HCT116 (cell line): ENCODE measurements around the gene BMF. TPM values are rescaled to one million over a fixed set of nuclear protein-coding genes. Genes with fewer than 3 reads are reported as not detected.
A peak's percentile ranks its signal among the peaks of the same experiment; 100 is the strongest.

ENCODE experiments used
- ATAC-seq: fragments of 200-7000 bp; cut with Tn5 transposase; 2 replicates; pipeline ENCODE4 v1.9.1; 2020; ENCODE audit warnings: mild to moderate bottlenecking, moderate library complexity
- BruUV-seq: library from RNA; stranded (reverse); fragments of 400-500 nt; replicated peaks from 2 replicates; lab custom pipeline; 2021; lab: Mats Ljungman, UMichigan
- CTCF ChIA-PET: fragments of 300-600 bp; sonication (Branson Sonifier 250); formaldehyde crosslinking; loops from one replicate; lab custom pipeline; 2021; ENCODE audit warnings: antibody characterized with exemption; lab: Charles Lee
- POLR2A ChIA-PET: fragments of 300-600, 350-600 bp; sonication (Branson Sonifier 250); formaldehyde crosslinking; loops from one replicate; lab custom pipeline; 2021; ENCODE audit warnings: antibody characterized with exemption; lab: Charles Lee
- RAD21 ChIA-PET, 2 experiments: fragments of 300-600 bp; sonication (Branson Sonifier 250); formaldehyde crosslinking; loops; one replicate each; lab custom pipeline; 2023; ENCODE audit warnings: low total read pairs in 2 of 2; ENCODE audit not compliant: uncharacterized antibody in 2 of 2, unreplicated experiment in 2 of 2, low non-redundant PET in 1 of 2; lab: Charles Lee
- DNase-seq: peaks from one replicate; pipeline ENCODE4 v3.0.0-alpha.2; 2010; ENCODE audit warnings: low read depth, low spot score
- H2AFZ ChIP-seq: fragments of 200-600 bp; shearing (Covaris generic), sonication (generic); 2 replicates; pipeline ENCODE4 v1.6.1; 2017; ENCODE audit warnings: low read depth, mixed run types, mixed read lengths, antibody characterized with exemption, low read length; ENCODE audit not compliant: poor library complexity, severe bottlenecking
- H3K27ac ChIP-seq: 2 replicates; pipeline ENCODE4 v1.5.1; 2012; ENCODE audit warnings: low read depth, low read length
- H3K27me3 ChIP-seq: fragments of 200-600 bp; sonication (generic); 2 replicates; pipeline ENCODE4 v1.6.1; 2016; ENCODE audit warnings: mixed run types, low read length, mixed read lengths; ENCODE audit not compliant: insufficient read depth
- H3K36me3 ChIP-seq, 2 experiments: fragments of 200-500 bp in 1 of 2; fragments of 200-600 bp in 1 of 2; sonication (Bioruptor generic) in 1 of 2; sonication (generic) in 1 of 2; 2 replicates each; pipeline versions ENCODE4 v1.5.1 to v1.6.1; 2014 to 2016; ENCODE audit warnings: low read length in 2 of 2, inconsistent platforms in 1 of 2, mixed read lengths in 1 of 2, mixed run types in 1 of 2; ENCODE audit not compliant: insufficient read depth in 2 of 2, control insufficient read depth in 1 of 2
- H3K4me1 ChIP-seq, 2 experiments: fragments of 200-600 bp in 1 of 2; sonication (generic) in 1 of 2; 2 replicates each; pipeline versions ENCODE4 v1.5.1 to v1.6.1; 2012 to 2017; ENCODE audit warnings: low read length in 2 of 2, inconsistent platforms in 1 of 2, mild to moderate bottlenecking in 1 of 2, mixed read lengths in 1 of 2, mixed run types in 1 of 2, moderate library complexity in 1 of 2; ENCODE audit not compliant: insufficient read depth in 2 of 2, control insufficient read depth in 1 of 2
- H3K4me2 ChIP-seq: fragments of 200-600 bp; sonication (generic); 2 replicates; pipeline ENCODE4 v1.6.1; 2017; ENCODE audit warnings: mixed run types, low read length, mixed read lengths
- H3K4me3 ChIP-seq, 2 experiments: fragments of 200-600 bp in 1 of 2; sonication (generic) in 1 of 2; replicated peaks in 1 of 2; 2 replicates each; pipeline ENCODE4 v1.5.1; 2011 to 2016; ENCODE audit warnings: low read length in 2 of 2, control low read depth in 1 of 2, low read depth in 1 of 2, mild to moderate bottlenecking in 1 of 2, mixed read lengths in 1 of 2, mixed run types in 1 of 2
- H3K79me2 ChIP-seq: fragments of 200-600 bp; sonication (generic); 2 replicates; pipeline ENCODE4 v1.6.1; 2017; ENCODE audit warnings: mild to moderate bottlenecking, mixed run types, low read length, moderate library complexity, mixed read lengths; ENCODE audit not compliant: insufficient read depth
- H3K9ac ChIP-seq: fragments of 200-600 bp; sonication (generic); 2 replicates; pipeline ENCODE4 v1.6.1; 2016; ENCODE audit warnings: low read length, mixed read lengths
- H3K9me2 ChIP-seq: fragments of 200-600 bp; sonication (generic), shearing (Covaris generic); 2 replicates; pipeline ENCODE4 v1.6.1; 2017; ENCODE audit warnings: mixed run types, mild to moderate bottlenecking, moderate library complexity; ENCODE audit not compliant: insufficient read depth
- H3K9me3 ChIP-seq, 2 experiments: fragments of 200-500 bp in 1 of 2; fragments of 200-600 bp in 1 of 2; sonication (Bioruptor generic) in 1 of 2; sonication (generic) in 1 of 2; 2 replicates each; pipeline ENCODE4 v1.6.1; 2014 to 2017; ENCODE audit warnings: low read length in 2 of 2, mixed read lengths in 2 of 2, inconsistent platforms in 1 of 2, low read depth in 1 of 2, mild to moderate bottlenecking in 1 of 2, mixed run types in 1 of 2, moderate library complexity in 1 of 2; ENCODE audit not compliant: control insufficient read depth in 1 of 2, insufficient read depth in 1 of 2
- H4K20me1 ChIP-seq: fragments of 200-600 bp; sonication (generic), shearing (Covaris generic); 2 replicates; pipeline ENCODE4 v1.6.1; 2017; ENCODE audit warnings: mixed run types, mild to moderate bottlenecking, moderate library complexity; ENCODE audit not compliant: insufficient read depth
- CEBPB ChIP-seq: IDR thresholded peaks from 2 replicates; pipeline ENCODE4 v1.6.1; 2012; ENCODE audit warnings: low read depth
- JUND ChIP-seq: IDR thresholded peaks from 2 replicates; pipeline ENCODE4 v1.6.1; 2012
- MAX ChIP-seq: IDR thresholded peaks from 2 replicates; pipeline ENCODE4 v1.6.1; 2012
- RAD21 ChIP-seq: IDR thresholded peaks from 2 replicates; pipeline ENCODE4 v1.6.1; 2012; ENCODE audit warnings: low read depth, mild to moderate bottlenecking
- SRF ChIP-seq: IDR thresholded peaks from 2 replicates; pipeline ENCODE4 v1.6.1; 2012; ENCODE audit warnings: low read depth
- YY1 ChIP-seq: IDR thresholded peaks from 2 replicates; pipeline ENCODE4 v1.6.1; 2011; ENCODE audit warnings: low read length, low read depth, moderate library complexity, mild to moderate bottlenecking; ENCODE audit not compliant: insufficient replicate concordance; ENCODE audit errors: extremely low read depth
- ZBTB33 ChIP-seq: IDR thresholded peaks from 2 replicates; pipeline ENCODE4 v1.6.1; 2011; ENCODE audit warnings: mild to moderate bottlenecking, low read length, moderate library complexity; ENCODE audit not compliant: insufficient replicate concordance; ENCODE audit errors: extremely low read depth
- intact Hi-C: fragments of 100-400 bp; cut with micrococcal nuclease; formaldehyde crosslinking; loops from 2 replicates; pipeline ENCODE4 v1.10.0; 2022
- total RNA-seq: library from RNA; stranded (reverse); gene quantifications from one replicate; pipeline ENCODE4 v1.2.1, GENCODE V29; 2021; ENCODE audit not compliant: unreplicated experiment

The BMF gene
- total RNA-seq, 1 experiment from 2014 or later: 1.0 TPM

GRCh38 chr15:40038638-40039543 is 69.8 kb downstream of the BMF start, which contains the start of gene SRP14 (continued):
- TF ChIP-seq MAX (no peak), JUND (no peak), CEBPB (no peak)

GRCh38 chr15:40038275-40038637 is 70.4 kb downstream of the BMF start:
- H3K9me2 ChIP-seq: no peaks in the 10 kb centered on the region
- DNase-seq (no peak), ATAC-seq (no peak)
- H3K9me3 ChIP-seq: no peaks in the 10 kb centered on the region
- no TSS peak for BruUV-seq
- H3K79me2 ChIP-seq: peaks cover 37% of the 10 kb centered on the region
- intact Hi-C loops: no loop called here
- CTCF ChIA-PET: no interaction called here
- RAD21 ChIA-PET: no interaction called here
- H3K4me1 ChIP-seq: peaks cover 7 to 16% of the 10 kb centered on the region in 2 experiments; a peak in 3 of 4 replicates
- H3K36me3 ChIP-seq: peaks cover 30 to 31% of the 10 kb centered on the region in 2 experiments
- H3K9ac ChIP-seq: peak overlapping the region; percentile 85
- peak overlapping the region; percentile 80 for H3K27ac ChIP-seq
- peak overlapping the region; percentile 78 to 96 for H3K4me3 ChIP-seq
- no peaks in the 10 kb centered on the region for H3K27me3 ChIP-seq
- TF ChIP-seq ZBTB33 (no peak), RAD21 (no peak), YY1 (no peak), MAX (no peak), JUND (no peak), SRF (no peak)
- no peak overlapping the region for H2AFZ ChIP-seq
- no peaks in the 10 kb centered on the region for H4K20me1 ChIP-seq
- peak overlapping the region; percentile 85 for H3K4me2 ChIP-seq
- POLR2A ChIA-PET: no interaction called here

Other genes starting within 250 kb of the BMF start
- 1.7 TPM for gene GPR176, start 188.6 kb downstream of the BMF start, total RNA-seq
- gene EIF2AK4, start 174.8 kb downstream of the BMF start, total RNA-seq: 42.8 TPM
- 168 TPM for gene SRP14, start 69.7 kb downstream of the BMF start, total RNA-seq
- gene BUB1B, start 52.2 kb upstream of the BMF start, total RNA-seq: 92.9 TPM
- gene PAK6, start 130.2 kb upstream of the BMF start, total RNA-seq: 19.9 TPM
- 0.89 TPM for gene ANKRD63, start 174.2 kb upstream of the BMF start, total RNA-seq
- 2.8 TPM for gene PLCB2, start 199.1 kb upstream of the BMF start, total RNA-seq
- gene INAFM2, start 214.8 kb upstream of the BMF start, total RNA-seq: 8.8 TPM
- 15.6 TPM for gene CCDC9B, start 232.1 kb upstream of the BMF start, total RNA-seq
- gene PHGR1, start 242.2 kb upstream of the BMF start, total RNA-seq: 0.61 TPM
- gene DISP2, start 249.3 kb upstream of the BMF start, total RNA-seq: 3.3 TPM